GM18951 (cell line): ENCODE measurements around the gene CYP4F3.
"Not testable (repeated sequence)": the region's sequence is repeated elsewhere in the genome, so short reads cannot be mapped to it uniquely, and the experiment has no call there.

ENCODE experiments used
- POLR2A ChIP-seq: IDR thresholded peaks from 4 replicates; pipeline ENCODE4 v1.6.1; 2011; ENCODE audit warnings: mild to moderate bottlenecking; ENCODE audit not compliant: insufficient read length, insufficient read depth; ENCODE audit errors: extremely low read depth
- in situ Hi-C: fragments of 300-500 bp; cut with MboI; formaldehyde crosslinking; loops from one replicate; pipeline ENCODE4 v1.12.0; 2022; ENCODE audit warnings: low sequenced_read_pairs, mixed read lengths, inconsistent platforms; ENCODE audit not compliant: unreplicated experiment

CYP4F3 gene

DNA sequence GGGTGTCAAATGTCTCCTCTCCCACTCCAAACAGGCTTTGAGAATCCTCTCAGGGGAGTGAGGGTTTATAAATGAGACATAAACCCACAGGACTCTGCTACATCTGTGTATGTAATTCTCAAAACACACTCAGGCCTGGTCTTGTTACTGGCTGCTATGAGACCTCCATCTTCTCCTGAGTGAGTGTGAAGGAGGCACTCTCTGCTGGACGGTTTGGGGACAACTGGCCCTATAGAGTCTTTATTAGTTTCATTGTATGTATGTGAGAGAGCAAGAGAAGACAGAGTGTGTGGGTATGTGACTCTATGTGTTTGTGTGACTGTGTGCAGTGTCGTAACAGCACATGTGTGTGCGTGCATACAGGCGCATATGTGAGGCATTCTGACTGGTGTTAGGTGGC is 22.6 kb downstream of the CYP4F3 start:
- no peak for TF ChIP-seq POLR2A
- in situ Hi-C loops: no loop called here

- in situ Hi-C loops: no loop called here
- TF ChIP-seq POLR2A: no peak
Observed at GRCh38 chr19:15666186-15666585, 25.5 kb downstream of the CYP4F3 start.

DNA sequence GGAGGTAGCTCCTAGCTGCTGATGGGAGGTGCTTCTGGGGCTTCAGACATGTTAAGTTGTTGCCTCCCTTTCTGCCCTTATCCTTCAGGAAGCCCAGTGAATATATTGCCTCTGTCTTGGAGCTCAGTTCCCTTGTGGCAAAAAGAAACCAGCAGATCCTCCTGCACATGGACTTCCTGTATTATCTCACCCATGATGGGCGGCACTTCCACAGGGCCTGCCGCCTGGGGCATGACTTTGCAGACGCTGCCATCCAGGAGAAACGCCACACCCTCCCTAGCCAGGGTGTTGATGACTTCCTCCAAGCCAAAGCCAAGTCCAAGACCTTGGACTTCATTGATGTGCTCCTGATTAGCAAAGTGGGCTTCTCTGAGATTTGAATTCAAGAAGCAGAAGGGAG is 26.2 kb downstream of the CYP4F3 start:
- in situ Hi-C loops: no loop called here
- TF ChIP-seq POLR2A: no peak

- TF ChIP-seq POLR2A: no peak
- in situ Hi-C loops: no loop called here
Observed at GRCh38 chr19:15669440-15669839, 28.7 kb downstream of the CYP4F3 start.

DNA sequence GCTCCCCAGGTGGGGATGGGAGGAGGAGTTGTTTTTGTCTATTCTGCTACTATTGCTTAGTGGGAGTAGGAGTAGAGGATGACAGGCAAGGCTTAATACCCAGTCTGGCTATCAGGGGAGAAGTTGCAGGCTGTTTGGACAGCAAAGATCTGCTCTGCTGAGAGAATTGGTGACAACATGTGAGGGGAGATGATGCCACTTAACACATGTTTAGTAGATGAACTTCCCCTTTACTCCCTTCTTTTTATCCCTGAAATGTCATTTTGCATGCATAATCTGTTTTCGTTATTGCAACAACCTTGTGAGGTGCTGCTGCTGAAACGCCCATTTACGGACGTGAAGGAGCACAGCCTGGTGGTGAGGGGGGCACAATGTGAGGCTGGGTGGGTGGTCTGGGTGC is 29.2 kb downstream of the CYP4F3 start:
- in situ Hi-C loops: no loop called here
- no peak for TF ChIP-seq POLR2A

DNA sequence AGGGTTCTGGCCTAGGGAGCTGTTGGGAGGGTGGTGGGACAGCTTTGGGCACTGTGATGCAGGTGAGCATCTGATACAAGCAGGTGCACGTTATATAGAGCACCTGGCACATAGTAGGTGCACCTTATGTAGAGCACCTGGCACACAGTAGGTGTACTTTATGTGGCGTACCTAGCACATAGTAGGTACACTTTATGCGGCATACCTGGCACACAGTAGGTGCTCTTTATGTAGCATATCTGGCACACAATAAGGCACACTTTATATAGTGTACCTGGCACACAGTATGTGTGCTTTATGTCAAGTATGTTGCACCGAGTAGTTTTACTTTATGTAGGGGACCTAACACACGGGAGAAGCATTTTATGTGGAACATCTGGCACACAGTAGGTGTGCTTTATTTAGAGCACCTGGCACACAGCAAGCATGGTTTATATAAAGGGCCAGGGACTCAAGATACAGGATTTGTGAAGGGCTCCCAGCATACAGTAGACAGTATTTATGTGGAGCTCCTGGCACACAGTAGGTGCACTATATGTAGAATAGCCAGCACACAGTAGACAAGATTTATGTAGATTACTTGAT is 30.6 kb downstream of the CYP4F3 start:
- in situ Hi-C loops: no loop called here
- TF ChIP-seq POLR2A: no peak

- TF ChIP-seq POLR2A: no peak
- in situ Hi-C loops: no loop called here
Observed at GRCh38 chr19:15671891-15672579, 31.3 kb downstream of the CYP4F3 start.

GRCh38 chr19:15672580-15673175 is 32.0 kb downstream of the CYP4F3 start, which contains the start of gene CYP4F12:
Gene CYP4F12, plus strand, starts transcription at chr19:15673087. Its CDS starts 443 bp downstream, at chr19:15673530.
- in situ Hi-C loops: no loop called here
- TF ChIP-seq POLR2A: no peak

- TF ChIP-seq POLR2A: no peak
- in situ Hi-C loops: no loop called here
Observed at GRCh38 chr19:15673176-15673654, 32.5 kb downstream of the CYP4F3 start.

GRCh38 chr19:15675560-15675959 is 34.9 kb downstream of the CYP4F3 start:
- in situ Hi-C loops: no loop called here
- TF ChIP-seq POLR2A: no peak

DNA sequence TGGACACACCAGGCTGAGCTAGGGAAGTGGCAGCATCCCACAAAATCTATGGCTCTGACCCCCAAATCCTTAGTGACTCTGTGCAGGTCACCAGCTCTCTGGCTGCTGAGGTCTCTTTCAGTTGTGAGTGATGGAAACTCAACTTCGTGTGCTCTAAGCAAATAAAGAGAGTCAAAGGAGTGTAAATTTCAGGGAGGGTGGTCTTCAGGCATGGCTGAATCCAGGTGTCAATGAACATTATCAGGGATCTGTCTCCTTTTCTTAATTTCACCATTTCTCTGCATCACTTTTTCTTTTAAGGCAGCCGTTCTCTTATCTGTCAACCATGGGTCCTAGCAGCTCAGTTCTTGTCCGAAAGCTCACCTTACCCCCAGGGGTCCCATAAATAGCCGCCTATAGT is 38.4 kb downstream of the CYP4F3 start:
- no peak for TF ChIP-seq POLR2A
- in situ Hi-C loops: no loop called here

GRCh38 chr19:15679865-15680264 is 39.2 kb downstream of the CYP4F3 start:
- in situ Hi-C loops: not testable (repeated sequence)

DNA sequence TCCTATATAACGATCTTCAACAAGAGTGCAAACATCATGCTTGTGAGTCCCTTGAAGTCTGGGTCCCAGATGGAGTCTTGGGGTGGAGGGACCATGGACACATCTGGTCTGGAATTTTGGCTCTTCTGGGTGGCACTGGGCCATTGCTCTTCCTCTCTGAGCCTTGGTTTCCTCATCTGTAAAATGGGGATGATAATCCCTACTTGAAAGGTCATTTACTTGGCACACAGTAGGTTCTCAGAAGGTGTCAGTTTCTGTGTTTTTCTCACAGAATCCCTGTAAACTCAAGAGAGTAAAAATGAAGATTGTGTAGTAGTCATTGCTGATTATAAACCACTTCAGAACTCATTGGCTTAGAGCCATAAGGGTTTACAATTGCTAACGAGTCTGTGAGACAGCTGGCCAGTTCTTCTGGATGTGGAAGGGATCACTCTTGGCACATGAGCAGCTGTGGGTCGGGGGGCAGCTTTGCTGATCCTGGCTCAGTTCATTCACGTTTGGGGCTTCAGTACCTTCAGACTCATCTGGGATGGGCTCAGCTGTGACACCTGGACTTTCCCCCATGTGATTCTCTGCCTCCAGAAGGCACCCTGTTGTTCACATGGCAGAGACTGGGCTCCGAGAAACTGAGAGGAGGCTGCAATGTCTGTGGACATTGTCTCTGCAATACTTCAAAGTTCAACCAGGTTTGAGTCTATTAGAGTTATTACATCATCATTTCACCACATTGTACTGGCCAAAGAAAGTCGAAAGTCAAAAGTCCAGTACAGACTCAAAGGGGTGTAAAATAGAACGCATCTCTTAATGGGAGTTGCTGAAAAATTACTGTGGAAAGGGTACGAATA is 40.0 kb downstream of the CYP4F3 start:
- no peak for TF ChIP-seq POLR2A
- in situ Hi-C loops: no loop called here

DNA sequence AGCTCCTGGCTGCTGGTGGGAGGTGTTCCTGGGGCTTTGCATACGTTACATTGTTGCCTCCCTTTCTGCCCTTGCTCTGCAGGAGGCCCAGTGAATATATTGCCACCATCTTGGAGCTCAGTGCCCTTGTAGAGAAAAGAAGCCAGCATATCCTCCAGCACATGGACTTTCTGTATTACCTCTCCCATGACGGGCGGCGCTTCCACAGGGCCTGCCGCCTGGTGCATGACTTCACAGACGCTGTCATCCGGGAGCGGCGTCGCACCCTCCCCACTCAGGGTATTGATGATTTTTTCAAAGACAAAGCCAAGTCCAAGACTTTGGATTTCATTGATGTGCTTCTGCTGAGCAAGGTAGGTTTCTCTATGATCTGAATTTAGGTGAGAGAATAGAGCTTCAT is 42.7 kb downstream of the CYP4F3 start:
- TF ChIP-seq POLR2A: no peak
- in situ Hi-C loops: no loop called here

GRCh38 chr19:15684828-15685227 is 44.1 kb downstream of the CYP4F3 start:
- in situ Hi-C loops: no loop called here
- TF ChIP-seq POLR2A: no peak
